Spleen (tissue), 11 donors: ENCODE measurements around the gene RGS14. TPM values are rescaled to one million over a fixed set of nuclear protein-coding genes. Genes with fewer than 3 reads are reported as not detected.

Experiments
- DNase-seq: peaks from one replicate; pipeline ENCODE4 v3.0.0-alpha.2; 2020
- H3K27ac ChIP-seq, 8 donors: fragments of 200-600 bp; sonication (generic) in 7 of 8; 1 replicate in 4 of 8; 2 replicates in 4 of 8; pipeline versions ENCODE4 v1.5.0 to v1.8.0; 2016 to 2021; ENCODE audit warnings: inconsistent platforms in 4 of 8, mild to moderate bottlenecking in 4 of 8, moderate library complexity in 1 of 8
- H3K27me3 ChIP-seq, 7 donors: fragments of 200-600 bp; sonication (generic) in 6 of 7; replicated peaks in 1 of 7; 1 replicate in 4 of 7; 2 replicates in 3 of 7; pipeline versions ENCODE4 v1.5.0 to v1.8.0; 2016 to 2021; ENCODE audit warnings: inconsistent platforms in 3 of 7, mild to moderate bottlenecking in 1 of 7
- H3K36me3 ChIP-seq, 6 donors: fragments of 200-600 bp; sonication (generic) in 5 of 6; 1 replicate in 4 of 6; 2 replicates in 2 of 6; pipeline versions ENCODE4 v1.5.0 to v1.8.0; 2016 to 2021; ENCODE audit warnings: inconsistent platforms in 2 of 6
- H3K4me1 ChIP-seq, 6 donors: fragments of 200-600 bp; sonication (generic) in 5 of 6; 1 replicate in 3 of 6; 2 replicates in 3 of 6; pipeline versions ENCODE4 v1.5.0 to v1.8.0; 2016 to 2021; ENCODE audit warnings: inconsistent platforms in 3 of 6
- H3K4me3 ChIP-seq, 8 donors: fragments of 200-600 bp; sonication (generic) in 7 of 8; 1 replicate in 4 of 8; 2 replicates in 4 of 8; pipeline versions ENCODE4 v1.5.0 to v1.8.0; 2016 to 2021; ENCODE audit warnings: inconsistent platforms in 4 of 8, mild to moderate bottlenecking in 4 of 8, moderate library complexity in 2 of 8
- H3K9me3 ChIP-seq, 8 donors: fragments of 200-600 bp; sonication (generic) in 7 of 8; 1 replicate in 4 of 8; 2 replicates in 4 of 8; pipeline versions ENCODE4 v1.5.0 to v1.8.0; 2016 to 2021; ENCODE audit warnings: inconsistent platforms in 4 of 8
- POLR2A ChIP-seq, 3 donors: fragments of 450-650 bp; IDR thresholded peaks; one replicate each; pipeline ENCODE4 v1.5.1; 2017; ENCODE audit warnings: antibody characterized with exemption in 3 of 3, mild to moderate bottlenecking in 1 of 3
- POLR2AphosphoS5 ChIP-seq, 3 donors: sonication (generic); formaldehyde crosslinking; IDR thresholded peaks; one replicate each; pipeline ENCODE4 v1.5.1; 2017; ENCODE audit warnings: antibody characterized with exemption in 3 of 3
- WGBS, 5 donors: extraction: QIAGEN DNeasy Blood & Tissue Kit in 3 of 5; methylation state at CpG; one replicate each; pipeline versions ENCODE4 v1.1.5 to v1.1.7; 2013 to 2018; 5-methylcytosine and 5-hydroxymethylcytosine counted together
- intact Hi-C: fragments of 100-400 bp; cut with DNase I; formaldehyde crosslinking; loops from one replicate; pipeline ENCODE4 v1.15.0; 2023; ENCODE audit warnings: low total_unique reads
- polyA plus RNA-seq, 3 donors: library from polyadenylated mRNA; stranded (reverse); fragments of 200-250 nt; gene quantifications; one replicate each; pipeline ENCODE4 v1.2.1, GENCODE V29; 2013
- total RNA-seq, 7 donors: library from RNA; depleted of rRNA in 3 of 7; stranded (reverse); fragments of >200 nt in 3 of 7; fragmentation: NEBNext Ultra II Directional in 4 of 7; extraction: Animal tissue kit (Norgen Biotek cat#: 25700) in 4 of 7; gene quantifications; one replicate each; pipeline versions ENCODE4 v1.1.0 to v1.2.1, GENCODE V29; 2016 to 2021
- TF ChIP-seq, protein P1 (sequence below), 11 experiments: fragments of 200-600 bp in 7 of 11; fragments of 450-650 bp in 4 of 11; sonication (generic) in 4 of 11; IDR thresholded peaks in 8 of 11; conservative IDR thresholded peaks in 3 of 11; 1 replicate in 7 of 11; 2 replicates in 4 of 11; pipeline versions ENCODE4 v1.4.0 to v1.8.0; 2016 to 2021; ENCODE audit warnings: antibody characterized with exemption in 11 of 11, inconsistent platforms in 4 of 11, mild to moderate bottlenecking in 1 of 11
- donor health status: healthy with polysubstance abuse.
- donor health status: DM: no; HTN: no; CAD: no; lungs with moderate emphysema.
- donor health status: DM: no; HTN: no; CAD: no.
- donor health status: Bipolar disorder and iron deficiency.
- donor health status: healthy.
- donor health status: DM: no; HTN: no; CAD: no.
- donor health status: DM: yes; HTN: yes; CAD: no.

The RGS14 gene
- total and polyA plus RNA-seq, 10 donors: 45.3 to 111 (median 76.9) TPM

GRCh38 chr5:177329883-177330282, 27.8 kb upstream of the RGS14 start:
- H3K27me3 ChIP-seq: no peaks in the 10 kb centered on the region
- H3K9me3 ChIP-seq: no peaks in the 10 kb centered on the region
- H3K36me3 ChIP-seq: peaks cover 0 to 80% (median 46%) of the 10 kb centered on the region in 6 donors
- DNase-seq: peak; percentile 42
- peak overlapping the region in 1 of 8 donors; percentile 71 for H3K27ac ChIP-seq
- TF ChIP-seq POLR2AphosphoS5 (IDR thresholded peaks at IDR 0.05): peak in 1 of 3 donors; percentile 8
- TF ChIP-seq, protein P1, sequence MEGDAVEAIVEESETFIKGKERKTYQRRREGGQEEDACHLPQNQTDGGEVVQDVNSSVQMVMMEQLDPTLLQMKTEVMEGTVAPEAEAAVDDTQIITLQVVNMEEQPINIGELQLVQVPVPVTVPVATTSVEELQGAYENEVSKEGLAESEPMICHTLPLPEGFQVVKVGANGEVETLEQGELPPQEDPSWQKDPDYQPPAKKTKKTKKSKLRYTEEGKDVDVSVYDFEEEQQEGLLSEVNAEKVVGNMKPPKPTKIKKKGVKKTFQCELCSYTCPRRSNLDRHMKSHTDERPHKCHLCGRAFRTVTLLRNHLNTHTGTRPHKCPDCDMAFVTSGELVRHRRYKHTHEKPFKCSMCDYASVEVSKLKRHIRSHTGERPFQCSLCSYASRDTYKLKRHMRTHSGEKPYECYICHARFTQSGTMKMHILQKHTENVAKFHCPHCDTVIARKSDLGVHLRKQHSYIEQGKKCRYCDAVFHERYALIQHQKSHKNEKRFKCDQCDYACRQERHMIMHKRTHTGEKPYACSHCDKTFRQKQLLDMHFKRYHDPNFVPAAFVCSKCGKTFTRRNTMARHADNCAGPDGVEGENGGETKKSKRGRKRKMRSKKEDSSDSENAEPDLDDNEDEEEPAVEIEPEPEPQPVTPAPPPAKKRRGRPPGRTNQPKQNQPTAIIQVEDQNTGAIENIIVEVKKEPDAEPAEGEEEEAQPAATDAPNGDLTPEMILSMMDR (IDR thresholded peaks at IDR 0.05 in 8 of 11, conservative IDR thresholded peaks at IDR 0.05 in 3 of 11): no peak
- TF ChIP-seq POLR2A (IDR thresholded peaks at IDR 0.05): no peak
- no peak overlapping the region for H3K4me3 ChIP-seq
- WGBS, 5 donors: 79 to 90% (median 86%) methylated on average over 6 of the region's 6 CpGs
- H3K4me1 ChIP-seq: peaks cover 0 to 60% (median 28%) of the 10 kb centered on the region in 6 donors
- intact Hi-C loops: no loop called here

GRCh38 chr5:177330991-177331842, 26.5 kb upstream of the RGS14 start:
- Histone ChIP-seq H3K4me3 (peak overlapping the region in 1 of 8 donors; percentile 1), H3K9me3 (no peaks in the 10 kb centered on the region), H3K36me3 (peaks cover 0 to 93% (median 60%) of the 10 kb centered on the region in 6 donors), H3K4me1 (peaks cover 0 to 61% (median 28%) of the 10 kb centered on the region in 6 donors), H3K27me3 (no peaks in the 10 kb centered on the region), H3K27ac (peak overlapping the region in 4 of 8 donors; percentile 1 to 71 (median 36))
- 45 to 57% (median 50%) methylated on average over 26 to 27 of the region's 27 CpGs for WGBS, 5 donors
- intact Hi-C loops: no loop called here
- peak; percentile 79 for DNase-seq
- TF ChIP-seq POLR2AphosphoS5 (IDR thresholded peaks at IDR 0.05) (peak; percentile 44 to 65 (median 52)), POLR2A (IDR thresholded peaks at IDR 0.05) (no peak)

- Histone ChIP-seq H3K4me3 (no peak overlapping the region), H3K36me3 (peaks cover 4 to 100% (median 70%) of the 10 kb centered on the region in 6 donors), H3K9me3 (no peaks in the 10 kb centered on the region), H3K27me3 (no peaks in the 10 kb centered on the region), H3K27ac (peak overlapping the region in 3 of 8 donors; percentile 1 to 71 (median 50)), H3K4me1 (peaks cover 0 to 67% (median 27%) of the 10 kb centered on the region in 6 donors)
- intact Hi-C loops: no loop called here
- peak; percentile 74 for DNase-seq
- TF ChIP-seq POLR2AphosphoS5 (IDR thresholded peaks at IDR 0.05) (no peak), POLR2A (IDR thresholded peaks at IDR 0.05) (no peak)
- TF ChIP-seq, protein P1 (IDR thresholded peaks at IDR 0.05 in 8 of 11, conservative IDR thresholded peaks at IDR 0.05 in 3 of 11): no peak
- WGBS, 5 donors: 43 to 67% (median 56%) methylated on average over 25 to 35 of the region's 35 CpGs
These were observed 25.5 kb upstream of the RGS14 start for GRCh38 chr5:177332031-177332895.

DNA sequence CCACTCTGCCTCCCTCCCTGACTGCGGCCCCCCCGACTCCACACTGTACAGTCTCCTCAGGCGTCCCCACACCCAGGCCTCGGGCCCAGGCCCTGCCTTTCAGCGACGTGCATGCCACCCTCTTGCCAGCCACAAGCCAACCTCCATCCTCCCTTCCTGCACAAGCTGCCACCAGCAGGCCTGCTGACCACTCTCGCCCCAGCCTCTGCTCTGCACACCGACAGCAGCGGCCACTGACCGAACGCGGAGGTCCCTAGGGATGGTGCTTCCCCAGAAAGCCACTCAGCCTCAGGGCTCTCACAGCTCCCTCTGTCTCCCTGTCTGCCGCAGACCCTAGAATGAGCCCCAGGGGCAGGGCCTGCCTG, 24.8 kb upstream of the RGS14 start:
- peak; percentile 72 for DNase-seq

More for the DNA sequence above, 24.8 kb upstream of the RGS14 start:
- TF ChIP-seq POLR2A (IDR thresholded peaks at IDR 0.05): no peak
- TF ChIP-seq, protein P1 (IDR thresholded peaks at IDR 0.05 in 8 of 11, conservative IDR thresholded peaks at IDR 0.05 in 3 of 11): no peak
- TF ChIP-seq POLR2AphosphoS5 (IDR thresholded peaks at IDR 0.05): peak in 1 of 3 donors; percentile 31
- H3K27ac ChIP-seq: no peak overlapping the region
- intact Hi-C loops: no loop called here
- H3K4me1 ChIP-seq: peaks cover 0 to 67% (median 25%) of the 10 kb centered on the region in 6 donors
- no peaks in the 10 kb centered on the region for H3K9me3 ChIP-seq
- peaks cover 8 to 100% (median 76%) of the 10 kb centered on the region in 6 donors for H3K36me3 ChIP-seq
- 83 to 89% (median 87%) methylated on average over 12 to 13 of the region's 13 CpGs for WGBS, 5 donors
- H3K4me3 ChIP-seq: no peak overlapping the region
- no peaks in the 10 kb centered on the region for H3K27me3 ChIP-seq
